HG02678 (cell line): ENCODE results near the gene SNRPD3.
"Not testable (repeated sequence)": the region's sequence is repeated elsewhere in the genome, so short reads cannot be mapped to it uniquely, and the experiment has no call there.

Source experiments
- ATAC-seq: cut with Tn5 transposase; IDR thresholded peaks from one replicate; pipeline ENCODE4 v1.9.1; 2021; ENCODE audit warnings: mild to moderate bottlenecking, moderate library complexity; ENCODE audit not compliant: unreplicated experiment

SNRPD3 gene

GRCh38 chr22:24606340-24606739 is 50.5 kb downstream of the SNRPD3 start:
- ATAC-seq, result not testable (repeated sequence)

- peak; percentile 48 for ATAC-seq
Measured at GRCh38 chr22:24607429-24607983, 51.7 kb downstream of the SNRPD3 start.

GRCh38 chr22:24608327-24608726 is 52.5 kb downstream of the SNRPD3 start:
- not testable (repeated sequence) for ATAC-seq

GRCh38 chr22:24609888-24610287 is 54.1 kb downstream of the SNRPD3 start:
- not testable (repeated sequence) for ATAC-seq

GRCh38 chr22:24614794-24615193 is 59.0 kb downstream of the SNRPD3 start:
- not testable (repeated sequence) for ATAC-seq

GRCh38 chr22:24621244-24621643 is 65.4 kb downstream of the SNRPD3 start:
- ATAC-seq, result not testable (repeated sequence)

- not testable (repeated sequence) for ATAC-seq
Measured at GRCh38 chr22:24622596-24622995, 66.8 kb downstream of the SNRPD3 start.
